AG09309 (cell line): ENCODE data around the gene TRIM28.

Experiments used
- DNase-seq: peaks from one replicate; pipeline ENCODE4 v3.0.0-alpha.2; 2010; ENCODE audit warnings: low read depth
- H3K4me3 ChIP-seq: 2 replicates; pipeline ENCODE4 v1.5.1; 2011; ENCODE audit warnings: mild to moderate bottlenecking, low read depth, low read length, moderate library complexity; ENCODE audit not compliant: control insufficient read depth
- TF ChIP-seq, protein P1 (sequence below): IDR thresholded peaks from 2 replicates; pipeline ENCODE4 v1.5.1; 2011; ENCODE audit warnings: mild to moderate bottlenecking, low read depth, low read length, inconsistent platforms; ENCODE audit not compliant: insufficient read depth, control insufficient read depth; ENCODE audit errors: missing control alignments

The TRIM28 gene

DNA sequence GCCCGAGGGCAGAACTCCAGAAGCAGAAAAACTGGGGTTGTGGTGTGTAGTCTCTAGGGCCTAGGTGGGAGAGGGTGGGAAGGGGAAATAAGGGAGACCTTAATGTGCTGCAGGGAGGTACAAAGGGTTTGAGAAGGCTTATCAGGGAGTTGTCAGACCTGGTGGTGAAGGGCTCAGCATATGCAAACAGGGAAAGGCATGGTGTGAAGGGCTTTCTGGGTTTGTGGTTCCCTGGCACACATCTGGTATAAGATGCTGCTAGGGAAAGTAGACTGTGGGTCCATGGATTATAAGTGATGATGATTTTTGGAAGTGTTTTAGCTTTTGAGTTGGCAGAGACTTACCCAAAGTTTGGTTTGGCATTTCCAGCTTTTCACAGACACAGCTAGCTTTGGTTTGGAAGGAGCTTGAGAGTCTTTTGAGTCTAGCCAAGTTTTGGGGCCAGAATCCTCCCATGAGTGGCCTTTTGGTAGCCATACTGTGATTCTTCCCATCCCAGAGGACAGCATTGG, 2.2 kb downstream of the TRIM28 start:
- TF ChIP-seq, protein P1, sequence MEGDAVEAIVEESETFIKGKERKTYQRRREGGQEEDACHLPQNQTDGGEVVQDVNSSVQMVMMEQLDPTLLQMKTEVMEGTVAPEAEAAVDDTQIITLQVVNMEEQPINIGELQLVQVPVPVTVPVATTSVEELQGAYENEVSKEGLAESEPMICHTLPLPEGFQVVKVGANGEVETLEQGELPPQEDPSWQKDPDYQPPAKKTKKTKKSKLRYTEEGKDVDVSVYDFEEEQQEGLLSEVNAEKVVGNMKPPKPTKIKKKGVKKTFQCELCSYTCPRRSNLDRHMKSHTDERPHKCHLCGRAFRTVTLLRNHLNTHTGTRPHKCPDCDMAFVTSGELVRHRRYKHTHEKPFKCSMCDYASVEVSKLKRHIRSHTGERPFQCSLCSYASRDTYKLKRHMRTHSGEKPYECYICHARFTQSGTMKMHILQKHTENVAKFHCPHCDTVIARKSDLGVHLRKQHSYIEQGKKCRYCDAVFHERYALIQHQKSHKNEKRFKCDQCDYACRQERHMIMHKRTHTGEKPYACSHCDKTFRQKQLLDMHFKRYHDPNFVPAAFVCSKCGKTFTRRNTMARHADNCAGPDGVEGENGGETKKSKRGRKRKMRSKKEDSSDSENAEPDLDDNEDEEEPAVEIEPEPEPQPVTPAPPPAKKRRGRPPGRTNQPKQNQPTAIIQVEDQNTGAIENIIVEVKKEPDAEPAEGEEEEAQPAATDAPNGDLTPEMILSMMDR = no peak
- no peak for DNase-seq
- H3K4me3 ChIP-seq = peak overlapping the region; percentile 84

DNA sequence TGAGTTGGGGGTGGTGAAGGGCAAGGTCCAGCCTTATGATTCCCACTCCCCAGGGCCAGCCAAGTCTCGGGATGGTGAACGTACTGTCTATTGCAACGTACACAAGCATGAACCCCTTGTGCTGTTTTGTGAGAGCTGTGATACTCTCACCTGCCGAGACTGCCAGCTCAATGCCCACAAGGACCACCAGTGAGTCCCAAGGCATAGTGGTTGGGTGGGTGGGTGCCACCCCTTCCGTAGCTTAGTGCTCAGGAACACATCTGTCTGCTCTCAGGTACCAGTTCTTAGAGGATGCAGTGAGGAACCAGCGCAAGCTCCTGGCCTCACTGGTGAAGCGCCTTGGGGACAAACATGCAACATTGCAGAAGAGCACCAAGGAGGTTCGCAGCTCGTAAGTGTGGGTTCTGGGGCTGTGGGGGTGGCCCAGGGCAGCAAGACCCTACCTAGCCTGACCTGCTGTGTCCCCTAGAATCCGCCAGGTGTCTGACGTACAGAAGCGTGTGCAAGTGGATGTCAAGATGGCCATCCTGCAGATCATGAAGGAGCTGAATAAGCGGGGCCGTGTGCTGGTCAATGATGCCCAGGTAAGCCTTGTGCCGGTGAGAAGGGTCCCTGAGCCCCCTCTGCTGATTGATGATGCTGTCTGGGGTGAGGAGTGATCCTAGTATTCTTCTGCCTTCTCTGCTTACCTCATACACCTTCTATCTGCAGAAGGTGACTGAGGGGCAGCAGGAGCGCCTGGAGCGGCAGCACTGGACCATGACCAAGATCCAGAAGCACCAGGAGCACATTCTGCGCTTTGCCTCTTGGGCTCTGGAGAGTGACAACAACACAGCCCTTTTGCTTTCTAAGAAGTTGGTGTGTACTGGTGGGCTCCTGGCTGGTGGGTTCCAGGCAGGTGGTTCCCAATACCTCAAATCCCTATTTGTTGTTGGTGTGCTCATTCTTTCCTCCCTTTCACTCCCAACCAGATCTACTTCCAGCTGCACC, 3.8 kb downstream of the TRIM28 start:
- no peak overlapping the region for H3K4me3 ChIP-seq
- DNase-seq = no peak
- TF ChIP-seq, protein P1 = no peak

DNA sequence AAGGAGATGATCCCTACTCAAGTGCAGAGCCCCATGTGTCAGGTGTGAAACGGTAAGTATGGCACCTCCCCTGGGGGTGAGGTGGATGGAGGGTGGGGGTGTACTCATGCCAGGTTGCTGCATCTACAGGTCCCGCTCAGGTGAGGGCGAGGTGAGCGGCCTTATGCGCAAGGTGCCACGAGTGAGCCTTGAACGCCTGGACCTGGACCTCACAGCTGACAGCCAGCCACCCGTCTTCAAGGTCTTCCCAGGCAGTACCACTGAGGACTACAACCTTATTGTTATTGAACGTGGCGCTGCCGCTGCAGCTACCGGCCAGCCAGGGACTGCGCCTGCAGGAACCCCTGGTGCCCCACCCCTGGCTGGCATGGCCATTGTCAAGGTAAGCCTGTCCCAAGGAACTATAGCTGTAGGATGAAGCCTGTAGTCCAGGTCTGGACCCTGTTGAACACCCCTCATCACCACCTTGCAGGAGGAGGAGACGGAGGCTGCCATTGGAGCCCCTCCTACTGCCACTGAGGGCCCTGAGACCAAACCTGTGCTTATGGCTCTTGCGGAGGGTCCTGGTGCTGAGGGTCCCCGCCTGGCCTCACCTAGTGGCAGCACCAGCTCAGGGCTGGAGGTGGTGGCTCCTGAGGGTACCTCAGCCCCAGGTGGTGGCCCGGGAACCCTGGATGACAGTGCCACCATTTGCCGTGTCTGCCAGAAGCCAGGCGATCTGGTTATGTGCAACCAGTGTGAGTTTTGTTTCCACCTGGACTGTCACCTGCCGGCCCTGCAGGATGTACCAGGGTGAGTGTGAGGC, 5.2 kb downstream of the TRIM28 start:
- TF ChIP-seq, protein P1 = no peak
- no peak overlapping the region for H3K4me3 ChIP-seq
- no peak for DNase-seq

DNA sequence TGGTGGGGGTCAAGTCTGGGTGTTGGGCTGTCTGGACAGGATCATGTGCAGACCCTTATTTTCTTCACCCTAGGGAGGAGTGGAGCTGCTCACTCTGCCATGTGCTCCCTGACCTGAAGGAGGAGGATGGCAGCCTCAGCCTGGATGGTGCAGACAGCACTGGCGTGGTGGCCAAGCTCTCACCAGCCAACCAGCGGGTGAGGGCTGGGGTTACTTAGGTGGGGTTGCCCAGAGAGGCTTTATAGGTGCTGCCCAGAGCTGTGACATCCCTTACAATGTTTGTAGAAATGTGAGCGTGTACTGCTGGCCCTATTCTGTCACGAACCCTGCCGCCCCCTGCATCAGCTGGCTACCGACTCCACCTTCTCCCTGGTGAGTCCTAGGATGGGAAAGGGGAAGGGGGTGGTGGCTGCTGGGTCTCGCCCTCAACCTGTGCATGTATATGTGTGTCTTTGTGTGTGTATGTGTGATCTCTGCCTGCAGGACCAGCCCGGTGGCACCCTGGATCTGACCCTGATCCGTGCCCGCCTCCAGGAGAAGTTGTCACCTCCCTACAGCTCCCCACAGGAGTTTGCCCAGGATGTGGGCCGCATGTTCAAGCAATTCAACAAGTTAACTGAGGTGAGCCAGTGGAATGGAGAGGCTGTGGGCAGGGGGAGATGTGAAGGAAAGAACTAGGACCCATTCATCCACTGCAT, 5.9 kb downstream of the TRIM28 start:
- TF ChIP-seq, protein P1 = no peak
- DNase-seq = no peak
- H3K4me3 ChIP-seq = no peak overlapping the region

DNA sequence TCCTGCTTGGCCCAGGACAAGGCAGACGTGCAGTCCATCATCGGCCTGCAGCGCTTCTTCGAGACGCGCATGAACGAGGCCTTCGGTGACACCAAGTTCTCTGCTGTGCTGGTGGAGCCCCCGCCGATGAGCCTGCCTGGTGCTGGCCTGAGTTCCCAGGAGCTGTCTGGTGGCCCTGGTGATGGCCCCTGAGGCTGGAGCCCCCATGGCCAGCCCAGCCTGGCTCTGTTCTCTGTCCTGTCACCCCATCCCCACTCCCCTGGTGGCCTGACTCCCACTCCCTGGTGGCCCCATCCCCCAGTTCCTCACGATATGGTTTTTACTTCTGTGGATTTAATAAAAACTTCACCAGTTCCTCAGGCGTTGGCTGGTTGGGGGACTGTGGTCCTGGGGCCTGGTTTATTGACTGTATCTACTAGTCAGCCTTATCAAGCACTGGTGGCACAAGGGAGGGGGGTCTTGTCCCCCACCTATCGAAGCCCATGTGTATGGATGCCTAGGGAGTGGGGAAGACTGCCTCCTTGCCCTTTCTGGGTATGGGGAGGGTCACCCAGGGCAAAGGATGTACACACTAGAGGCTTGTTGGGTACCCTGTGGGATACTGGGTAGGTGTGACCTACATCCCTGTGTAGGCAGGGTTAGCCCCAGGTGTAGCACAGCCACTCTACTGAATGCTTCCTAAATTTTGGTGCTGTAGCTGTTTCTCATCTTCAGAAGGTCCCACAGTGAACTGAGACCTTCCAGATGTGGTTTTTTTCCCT, 6.7 kb downstream of the TRIM28 start:
- no peak for DNase-seq
- H3K4me3 ChIP-seq = no peak overlapping the region
- TF ChIP-seq, protein P1 = no peak
